Airway epithelial cell (primary cell): ENCODE data around the gene NALF2. TPM values are rescaled to one million over a fixed set of nuclear protein-coding genes. Genes with fewer than 3 reads are reported as not detected.

ENCODE experiments used
- total RNA-seq: library from RNA; depleted of rRNA; stranded (reverse); fragments of >200 nt; gene quantifications from 2 replicates; pipeline ENCODE4 v1.2.3, GENCODE V29; 2015

Gene NALF2
- 0.21 TPM in 1 of 2 replicates, not detected in the other for total RNA-seq

GRCh38 chrX:69503782-69504625 is at the start of gene NALF2:
TSS of gene NALF2 (plus strand) at chrX:69504326. CDS start at chrX:69505283, 957 bp downstream.

Other genes with a start within 250 kb of the NALF2 start
- gene EDA, start 111.8 kb downstream of the NALF2 start, total RNA-seq: 1.2 and 1.5 TPM in 2 replicates